PFSK-1 (cell line): ENCODE results near the gene LRRC74B.

ENCODE experiments used
- FOXP2 ChIP-seq: optimal IDR thresholded peaks from 2 replicates; pipeline ENCODE3; 2011; ENCODE audit warnings: borderline replicate concordance, control low read depth, inconsistent platforms; ENCODE audit not compliant: insufficient read depth; ENCODE audit errors: extremely low read length, extremely low read depth
- POLR2AphosphoS5 ChIP-seq: IDR thresholded peaks from 2 replicates; pipeline ENCODE4 v1.6.1; 2012; ENCODE audit warnings: low read depth, mild to moderate bottlenecking, control low read depth, low read length, moderate library complexity
- TAF1 ChIP-seq: IDR thresholded peaks from 2 replicates; pipeline ENCODE4 v1.6.1; 2012; ENCODE audit warnings: low read length, control low read depth, borderline replicate concordance; ENCODE audit not compliant: insufficient read depth

GRCh38 chr22:21014726-21015465 lies 30.9 kb upstream of the LRRC74B start, which contains the start of gene P2RX6:
- peak; percentile 67; the same call in 1 of the 2 replicates for TF ChIP-seq POLR2AphosphoS5
- peak; percentile 66; the same call in 1 of the 2 replicates for TF ChIP-seq TAF1
- TF ChIP-seq FOXP2, result peak; percentile 22
